H9 (cell line): ENCODE results near the gene CELF4. TPM values are rescaled to one million over a fixed set of nuclear protein-coding genes. Genes with fewer than 3 reads are reported as not detected.

ENCODE experiments used
- DNase-seq: peaks from one replicate; pipeline ENCODE4 v3.0.0-alpha.2; 2017
- H2AFZ ChIP-seq: one replicate; pipeline ENCODE4 v1.6.1; 2013; ENCODE audit warnings: mild to moderate bottlenecking, low read length, control low read depth, moderate library complexity
- H2AK5ac ChIP-seq: 2 replicates; pipeline ENCODE4 v1.6.1; 2013; ENCODE audit warnings: low read length, control low read depth, mixed read lengths; ENCODE audit not compliant: insufficient read length
- H2BK120ac ChIP-seq: one replicate; pipeline ENCODE4 v1.6.1; 2013; ENCODE audit warnings: low read depth, mild to moderate bottlenecking, low read length, control low read depth, inconsistent platforms; ENCODE audit not compliant: poor library complexity, severe bottlenecking
- H2BK12ac ChIP-seq: 2 replicates; pipeline ENCODE4 v1.6.1; 2013; ENCODE audit warnings: low read length, control low read depth, mixed read lengths, low read depth; ENCODE audit not compliant: insufficient read length
- H2BK15ac ChIP-seq: 2 replicates; pipeline ENCODE4 v1.6.1; 2013; ENCODE audit warnings: low read depth, low read length, control low read depth
- H2BK20ac ChIP-seq: one replicate; pipeline ENCODE4 v1.6.1; 2013; ENCODE audit warnings: low read depth, mild to moderate bottlenecking, low read length, control low read depth, inconsistent platforms; ENCODE audit not compliant: poor library complexity, severe bottlenecking
- H2BK5ac ChIP-seq: 2 replicates; pipeline ENCODE4 v1.6.1; 2013; ENCODE audit warnings: low read length, control low read depth, mixed read lengths; ENCODE audit not compliant: insufficient read length
- H3K14ac ChIP-seq: 2 replicates; pipeline ENCODE4 v1.6.1; 2013; ENCODE audit warnings: low read length, control low read depth; ENCODE audit not compliant: insufficient read depth
- H3K18ac ChIP-seq: 2 replicates; pipeline ENCODE4 v1.6.1; 2013; ENCODE audit warnings: low read depth, mild to moderate bottlenecking, mixed read lengths, low read length, control low read depth; ENCODE audit not compliant: insufficient read length
- H3K23ac ChIP-seq: 2 replicates; pipeline ENCODE4 v1.6.1; 2013; ENCODE audit warnings: low read length, control low read depth, mixed read lengths, low read depth; ENCODE audit not compliant: insufficient read length
- H3K23me2 ChIP-seq: 2 replicates; pipeline ENCODE4 v1.6.1; 2013; ENCODE audit warnings: low read depth, mild to moderate bottlenecking, mixed read lengths, low read length, control low read depth; ENCODE audit not compliant: insufficient read length, poor library complexity, severe bottlenecking
- H3K27ac ChIP-seq: 2 replicates; pipeline ENCODE4 v1.5.1; 2013; ENCODE audit warnings: low read length, control low read depth, mixed read lengths, low read depth; ENCODE audit not compliant: insufficient read length
- H3K27me3 ChIP-seq: 2 replicates; pipeline ENCODE4 v1.6.1; 2013; ENCODE audit warnings: low read length, control low read depth, inconsistent platforms; ENCODE audit not compliant: insufficient read depth
- H3K4ac ChIP-seq: 2 replicates; pipeline ENCODE4 v1.6.1; 2013; ENCODE audit warnings: low read depth, mild to moderate bottlenecking, control low read depth, inconsistent platforms, low read length, moderate library complexity
- H3K4me1 ChIP-seq: 2 replicates; pipeline ENCODE4 v1.6.1; 2013; ENCODE audit warnings: low read length, control low read depth, inconsistent platforms; ENCODE audit not compliant: insufficient read depth
- H3K4me2 ChIP-seq: 2 replicates; pipeline ENCODE4 v1.6.1; 2013; ENCODE audit warnings: low read length, control low read depth, mixed read lengths; ENCODE audit not compliant: insufficient read length, insufficient read depth
- H3K56ac ChIP-seq: 2 replicates; pipeline ENCODE4 v1.6.1; 2013; ENCODE audit warnings: low read depth, mild to moderate bottlenecking, mixed read lengths, low read length, control low read depth; ENCODE audit not compliant: insufficient read length
- H3K79me1 ChIP-seq: 2 replicates; pipeline ENCODE4 v1.6.1; 2013; ENCODE audit warnings: low read depth, mild to moderate bottlenecking, moderate library complexity, low read length, control low read depth, inconsistent platforms; ENCODE audit not compliant: insufficient read depth, poor library complexity, severe bottlenecking
- H3K79me2 ChIP-seq: 2 replicates; pipeline ENCODE4 v1.6.1; 2013; ENCODE audit warnings: low read length, control low read depth, inconsistent platforms; ENCODE audit not compliant: insufficient read depth
- H3K9ac ChIP-seq: 2 replicates; pipeline ENCODE4 v1.6.1; 2013; ENCODE audit warnings: low read length, control low read depth, mixed read lengths; ENCODE audit not compliant: insufficient read length; ENCODE audit errors: extremely low read depth
- H3K9me3 ChIP-seq: one replicate; pipeline ENCODE4 v1.6.1; 2013; ENCODE audit warnings: low read depth, low read length, inconsistent platforms; ENCODE audit not compliant: control insufficient read depth
- H3T11ph ChIP-seq: one replicate; pipeline ENCODE4 v1.6.1; 2013; ENCODE audit warnings: mild to moderate bottlenecking, low read length, control low read depth, inconsistent platforms
- H4K20me1 ChIP-seq: one replicate; pipeline ENCODE4 v1.6.1; 2013; ENCODE audit not compliant: control insufficient read depth, insufficient read length, insufficient read depth
- H4K5ac ChIP-seq: 2 replicates; pipeline ENCODE4 v1.6.1; 2013; ENCODE audit warnings: low read depth, mild to moderate bottlenecking, mixed read lengths, low read length, control low read depth; ENCODE audit not compliant: insufficient read length
- H4K8ac ChIP-seq: replicated peaks from 2 replicates; pipeline ENCODE4 v1.6.1; 2013; ENCODE audit warnings: low read length, control low read depth, mixed read lengths, low read depth; ENCODE audit not compliant: insufficient read length
- H4K91ac ChIP-seq: 2 replicates; pipeline ENCODE4 v1.6.1; 2013; ENCODE audit warnings: low read depth, mild to moderate bottlenecking, moderate library complexity, mixed read lengths, low read length, control low read depth; ENCODE audit not compliant: insufficient read length
- H3K27ac Mint-ChIP-seq, 3 experiments: 2 replicates in 2 of 3; 3 replicates in 1 of 3; pipeline ENCODE4 v1.8.0; 2020 to 2021; ENCODE audit warnings: mixed read lengths in 3 of 3, mild to moderate bottlenecking in 1 of 3, moderate library complexity in 1 of 3
- H3K27me3 Mint-ChIP-seq: 2 replicates; pipeline ENCODE4 v1.8.0; 2021; ENCODE audit warnings: low read depth, mild to moderate bottlenecking, moderate library complexity, mixed read lengths
- H3K36me3 Mint-ChIP-seq, 3 experiments: 2 replicates in 2 of 3; 3 replicates in 1 of 3; pipeline ENCODE4 v1.8.0; 2020 to 2021; ENCODE audit warnings: low read depth in 3 of 3, mixed read lengths in 3 of 3; ENCODE audit not compliant: insufficient read depth in 1 of 3
- H3K4me1 Mint-ChIP-seq, 2 experiments: 2 replicates each; pipeline ENCODE4 v1.8.0; 2020; ENCODE audit warnings: mixed read lengths in 2 of 2
- H3K4me3 Mint-ChIP-seq, 2 experiments: 2 replicates in 1 of 2; 3 replicates in 1 of 2; pipeline ENCODE4 v1.8.0; 2020 to 2021; ENCODE audit warnings: mild to moderate bottlenecking in 2 of 2, mixed read lengths in 2 of 2, moderate library complexity in 1 of 2
- H3K9me3 Mint-ChIP-seq, 2 experiments: 2 replicates in 1 of 2; 3 replicates in 1 of 2; pipeline ENCODE4 v1.8.0; 2020; ENCODE audit warnings: mild to moderate bottlenecking in 2 of 2, mixed read lengths in 2 of 2, moderate library complexity in 1 of 2
- CTCF ChIP-seq: fragments of 200-600 bp; sonication (generic); conservative IDR thresholded peaks from 3 replicates; pipeline ENCODE4 v1.8.0; 2021; ENCODE audit warnings: antibody characterized with exemption, mild to moderate bottlenecking
- WGBS: extraction: QIAGEN DNeasy Blood & Tissue Kit; methylation state at CpG from one replicate; pipeline ENCODE4 v1.1.7; 2013; ENCODE audit warnings: missing lambda C conversion rate, low lambda C conversion rate, mixed read lengths; ENCODE audit not compliant: insufficient read length; ENCODE audit errors: extremely low coverage; 5-methylcytosine and 5-hydroxymethylcytosine counted together
- total RNA-seq: library from RNA; stranded (reverse); gene quantifications from 2 replicates; pipeline ENCODE4 v1.2.1, GENCODE V29; 2021

The CELF4 gene
- total RNA-seq, 1 experiment from 2014 or later, result 1.1 TPM

- no peak overlapping the region for H3K4me3 Mint-ChIP-seq
- Histone ChIP-seq H4K20me1 (no peaks in the 10 kb centered on the region), H3K14ac (no peak overlapping the region), H3K27ac (no peak overlapping the region), H4K8ac (no peak overlapping the region), H4K5ac (no peak overlapping the region), H3K4me2 (no peak overlapping the region), H4K91ac (no peak overlapping the region), H3K56ac (no peak overlapping the region), H3T11ph (no peak overlapping the region), H2BK12ac (no peak overlapping the region), H3K9me3 (no peaks in the 10 kb centered on the region), H3K18ac (no peak overlapping the region), H3K23me2 (no peaks in the 10 kb centered on the region), H3K23ac (no peak overlapping the region), H2AK5ac (no peak overlapping the region), H2BK15ac (no peak overlapping the region), H3K4me1 (no peaks in the 10 kb centered on the region), H3K9ac (no peak overlapping the region), H3K79me2 (no peaks in the 10 kb centered on the region), H3K79me1 (no peaks in the 10 kb centered on the region), H2BK20ac (no peak overlapping the region), H3K4ac (no peak overlapping the region), H2BK5ac (no peak overlapping the region), H3K27me3 (no peaks in the 10 kb centered on the region), H2BK120ac (no peak overlapping the region), H2AFZ (no peak overlapping the region)
- WGBS, result no CpG with 5 or more reads among the region's 1 CpG
- 0 out of 2 replicates have a peak, but pooled peaks cover 1% of the 10 kb centered on the region for H3K27me3 Mint-ChIP-seq
- peaks cover 2 to 10% (median 3%) of the 10 kb centered on the region in 3 experiments; a peak in 6 of 7 replicates for H3K36me3 Mint-ChIP-seq
- H3K9me3 Mint-ChIP-seq, result peaks cover 3 to 6% of the 10 kb centered on the region in 2 experiments
- TF ChIP-seq CTCF, result peak; percentile 63
- no peak overlapping the region for H3K27ac Mint-ChIP-seq
- DNase-seq, result no peak
- peaks cover 2% of the 10 kb centered on the region in 2 experiments; a peak in 2 of 4 replicates for H3K4me1 Mint-ChIP-seq
Observed at GRCh38 chr18:37207343-37207742, 358.3 kb downstream of the CELF4 start.
